C4-2B (cell line): Measurements from ENCODE around the gene VSIG10.

Experiments
- ZFX ChIP-seq: fragments of 450-650 bp; IDR thresholded peaks from 2 replicates; pipeline ENCODE4 v1.6.1; 2017
- TF ChIP-seq, protein P1 (sequence below): fragments of 450-650 bp; conservative IDR thresholded peaks from 2 replicates; pipeline ENCODE4 v1.5.1; 2017; ENCODE audit warnings: mild to moderate bottlenecking

DNA sequence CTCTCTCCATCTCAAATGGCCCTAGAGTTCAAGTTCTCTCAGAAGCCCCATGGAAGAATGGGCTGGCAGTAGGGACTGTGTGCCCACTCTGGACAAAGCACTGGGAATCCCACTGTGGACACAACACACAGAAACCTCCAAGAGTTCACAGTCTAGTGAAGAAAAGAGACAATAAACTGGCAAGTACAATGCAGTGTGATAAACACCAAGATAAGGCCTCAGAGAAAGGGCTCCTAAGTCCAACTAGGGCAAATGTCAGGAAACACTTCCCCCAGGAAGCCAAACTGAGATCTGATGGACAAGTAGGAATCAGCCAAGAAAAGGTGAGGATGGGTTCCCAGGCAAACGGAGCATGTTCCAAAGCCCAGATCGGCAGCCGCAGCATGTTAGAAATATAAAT, 5.4 kb downstream of the VSIG10 start:
- TF ChIP-seq, protein P1, sequence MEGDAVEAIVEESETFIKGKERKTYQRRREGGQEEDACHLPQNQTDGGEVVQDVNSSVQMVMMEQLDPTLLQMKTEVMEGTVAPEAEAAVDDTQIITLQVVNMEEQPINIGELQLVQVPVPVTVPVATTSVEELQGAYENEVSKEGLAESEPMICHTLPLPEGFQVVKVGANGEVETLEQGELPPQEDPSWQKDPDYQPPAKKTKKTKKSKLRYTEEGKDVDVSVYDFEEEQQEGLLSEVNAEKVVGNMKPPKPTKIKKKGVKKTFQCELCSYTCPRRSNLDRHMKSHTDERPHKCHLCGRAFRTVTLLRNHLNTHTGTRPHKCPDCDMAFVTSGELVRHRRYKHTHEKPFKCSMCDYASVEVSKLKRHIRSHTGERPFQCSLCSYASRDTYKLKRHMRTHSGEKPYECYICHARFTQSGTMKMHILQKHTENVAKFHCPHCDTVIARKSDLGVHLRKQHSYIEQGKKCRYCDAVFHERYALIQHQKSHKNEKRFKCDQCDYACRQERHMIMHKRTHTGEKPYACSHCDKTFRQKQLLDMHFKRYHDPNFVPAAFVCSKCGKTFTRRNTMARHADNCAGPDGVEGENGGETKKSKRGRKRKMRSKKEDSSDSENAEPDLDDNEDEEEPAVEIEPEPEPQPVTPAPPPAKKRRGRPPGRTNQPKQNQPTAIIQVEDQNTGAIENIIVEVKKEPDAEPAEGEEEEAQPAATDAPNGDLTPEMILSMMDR = no peak
- no peak for TF ChIP-seq ZFX
